ENCODE results near the gene SDC4.

GRCh38 chr20:45294659-45295058, 53.6 kb downstream of the SDC4 start:
- TF ChIP-seq CTCF (IDR thresholded peaks at IDR 0.05) (no peak), POLR2A (IDR thresholded peaks at IDR 0.05) (no peak)

Data from uterus (tissue), 2 donors.